Endometrial microvascular endothelial cells (primary cell): ENCODE measurements around the gene SLC26A2. TPM values are rescaled to one million over a fixed set of nuclear protein-coding genes. Genes with fewer than 3 reads are reported as not detected.

Experiments used
- in situ Hi-C: cut with HindIII; loops from 2 replicates; pipeline ENCODE4 v1.10.0; 2017; ENCODE audit warnings: low sequenced_read_pairs, low pct_unique_long_range_greater_than_20kb; ENCODE audit errors: inconsistent ontology term
- total RNA-seq: library from RNA; depleted of rRNA; stranded (reverse); fragments of >200 nt; gene quantifications from one replicate; pipeline ENCODE4 v1.2.3, GENCODE V29; 2015; ENCODE audit errors: inconsistent ontology term

The SLC26A2 gene
- total RNA-seq, 1 donor from 2014 or later: 35.8 TPM

GRCh38 chr5:149995385-149996204 lies 35.0 kb downstream of the SLC26A2 start:
- in situ Hi-C loops: no loop called here

DNA sequence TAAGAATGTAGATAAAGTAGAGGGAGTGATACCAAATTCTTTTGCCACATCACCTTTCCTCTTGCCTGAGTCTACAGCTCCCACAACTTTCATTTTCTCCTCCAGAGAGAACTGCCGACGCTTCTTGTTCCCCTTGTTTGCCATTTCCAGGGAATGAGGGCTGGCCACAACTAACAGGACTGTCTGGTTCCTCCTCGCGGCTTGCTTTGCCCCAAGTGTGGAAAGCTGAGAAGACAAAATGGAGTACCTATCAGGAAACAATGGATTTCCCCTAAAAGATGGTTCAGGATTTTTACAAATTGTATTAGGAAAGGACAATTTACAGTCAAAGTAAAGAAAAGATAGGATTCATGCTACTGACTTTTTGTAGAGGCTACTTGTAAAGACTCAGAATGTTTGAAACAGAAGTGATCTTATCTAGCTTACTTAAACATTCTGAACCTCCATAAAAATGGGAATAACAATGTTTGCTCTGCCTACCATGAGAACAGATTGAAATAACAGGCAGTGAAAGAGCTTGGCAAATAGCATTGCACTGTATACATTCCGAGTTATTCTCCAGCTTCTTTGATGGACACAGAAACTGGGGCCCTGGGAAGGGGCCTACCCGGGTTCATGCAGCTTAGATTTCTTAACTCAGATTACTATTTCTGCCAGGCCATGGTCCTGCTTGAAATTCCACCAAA lies 35.8 kb downstream of the SLC26A2 start:
- in situ Hi-C loops: no loop called here

GRCh38 chr5:149998281-149998680 lies 37.7 kb downstream of the SLC26A2 start:
- in situ Hi-C loops: no loop called here

- in situ Hi-C loops: no loop called here
Observed at GRCh38 chr5:149999359-149999758, 38.8 kb downstream of the SLC26A2 start.

GRCh38 chr5:149999866-150000255 lies 39.3 kb downstream of the SLC26A2 start:
- in situ Hi-C loops: no loop called here

DNA sequence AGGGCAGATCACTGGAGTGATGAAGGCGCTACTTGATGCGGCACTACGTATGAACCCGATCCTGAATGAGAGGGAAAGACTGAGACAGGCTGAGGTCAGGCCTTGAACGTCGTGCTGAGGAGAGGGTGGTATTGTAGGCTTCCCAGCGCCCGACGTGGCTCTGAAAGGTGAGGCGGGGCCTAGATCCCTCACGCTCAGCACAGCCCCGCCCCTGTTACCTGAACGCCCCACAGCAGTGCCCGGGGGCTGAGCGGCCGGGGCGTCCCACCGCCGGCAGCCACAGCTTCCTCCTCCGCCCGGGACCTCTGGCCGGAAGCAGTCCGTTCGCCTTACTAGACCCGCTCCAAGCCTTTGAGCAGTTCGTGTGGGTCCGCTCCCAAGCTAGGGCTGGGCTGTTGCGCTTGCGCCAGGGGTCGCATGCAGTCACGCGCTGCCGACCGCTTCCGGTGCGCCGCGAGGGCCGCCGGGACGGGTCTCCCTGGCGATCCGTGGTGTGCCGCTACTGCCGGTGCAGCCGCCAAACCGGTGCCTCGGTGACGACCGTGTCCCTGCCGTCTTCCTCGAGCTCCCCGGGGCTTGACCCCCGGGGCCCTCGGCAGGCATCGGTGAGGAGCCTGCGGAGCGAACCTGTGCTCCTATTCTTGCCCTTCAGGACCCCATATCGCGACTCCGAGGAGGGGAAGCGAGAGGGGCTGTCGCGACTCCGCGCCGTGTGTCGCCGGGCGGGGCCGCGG lies 39.9 kb downstream of the SLC26A2 start, which contains the start of the genes HMGXB3 and TIGD6:
Gene HMGXB3 (plus strand): TSS at position 484 of the 734 bp plus-strand sequence. CDS start 4,114 bp downstream, outside the sequence.
Gene TIGD6 (minus strand): TSS at position 399 of the 734 bp plus-strand sequence. CDS start 4,306 bp downstream, outside the sequence.
- in situ Hi-C loops: no loop called here

- in situ Hi-C loops: no loop called here
Observed at GRCh38 chr5:150000990-150001659, 40.6 kb downstream of the SLC26A2 start.

GRCh38 chr5:150001660-150002486 lies 41.3 kb downstream of the SLC26A2 start:
- in situ Hi-C loops: no loop called here

DNA sequence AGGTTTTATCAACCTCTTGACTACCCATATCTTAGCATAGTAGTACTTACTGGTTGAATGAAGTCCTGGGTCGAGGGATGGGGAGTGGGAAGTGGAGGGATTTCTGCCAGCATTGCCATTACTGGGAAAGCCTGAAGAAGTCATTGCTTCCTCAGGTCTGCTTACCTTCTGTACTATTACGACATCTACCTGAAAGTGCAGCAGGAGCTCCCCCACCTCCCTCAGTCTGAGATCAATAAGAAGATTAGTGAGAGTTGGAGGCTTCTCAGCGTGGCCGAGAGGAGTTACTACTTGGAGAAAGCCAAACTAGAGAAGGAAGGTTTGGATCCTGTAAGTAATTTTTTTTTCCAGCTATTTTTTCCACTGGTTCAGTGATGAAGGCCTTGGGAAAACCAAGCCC lies 45.8 kb downstream of the SLC26A2 start:
- in situ Hi-C loops: no loop called here

DNA sequence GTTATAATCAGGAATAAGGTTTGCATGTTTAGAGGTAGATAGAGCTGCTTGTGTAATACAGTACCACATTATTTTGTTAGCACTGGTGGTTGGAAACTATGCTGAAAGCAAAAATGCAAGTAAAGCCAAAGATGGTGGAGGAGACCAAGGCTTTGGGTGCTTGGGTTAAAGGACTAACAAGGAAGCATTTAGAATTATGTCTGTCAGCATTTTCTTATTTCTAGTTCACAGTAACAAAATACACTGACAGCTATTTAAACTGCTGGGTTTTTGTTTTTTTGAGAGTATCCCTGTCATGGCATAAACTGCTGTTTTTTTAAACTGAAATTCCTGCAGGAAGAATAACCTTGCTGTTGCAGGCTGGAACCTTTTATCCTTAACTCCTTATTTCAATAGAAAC lies 46.5 kb downstream of the SLC26A2 start:
- in situ Hi-C loops: no loop called here

DNA sequence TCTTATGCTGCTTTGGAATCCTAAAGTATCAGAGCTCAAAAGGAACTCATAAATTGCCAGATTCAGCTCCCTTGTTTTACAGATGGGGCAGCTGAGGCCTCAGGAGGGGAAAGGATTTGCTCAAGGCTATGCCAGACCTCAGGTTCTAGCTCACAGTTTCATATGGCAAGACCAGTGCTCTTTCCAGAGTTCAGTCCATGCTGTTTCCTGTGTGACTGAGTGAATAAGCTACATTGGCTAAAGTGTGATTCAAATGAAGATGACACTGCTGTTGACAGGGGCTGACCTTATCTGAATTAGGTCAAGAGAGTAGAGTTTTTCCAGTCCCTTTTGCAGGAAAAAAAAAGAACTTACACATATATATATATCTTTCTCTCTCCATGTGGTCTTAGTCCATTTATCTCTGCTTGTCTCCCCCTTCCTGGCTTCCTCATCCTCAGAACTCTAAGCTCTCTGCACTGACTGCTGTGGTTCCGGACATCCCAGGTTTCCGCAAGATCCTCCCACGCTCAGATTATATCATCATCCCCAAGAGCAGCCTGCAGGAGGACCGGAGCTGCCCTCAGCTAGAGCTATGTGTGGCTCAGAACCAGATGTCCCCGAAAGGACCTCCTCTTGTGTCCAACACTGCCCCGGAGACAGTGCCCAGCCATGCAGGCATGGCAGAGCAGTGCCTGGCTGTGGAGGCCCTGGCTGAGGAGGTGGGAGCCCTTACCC lies 49.3 kb downstream of the SLC26A2 start:
- in situ Hi-C loops: no loop called here

DNA sequence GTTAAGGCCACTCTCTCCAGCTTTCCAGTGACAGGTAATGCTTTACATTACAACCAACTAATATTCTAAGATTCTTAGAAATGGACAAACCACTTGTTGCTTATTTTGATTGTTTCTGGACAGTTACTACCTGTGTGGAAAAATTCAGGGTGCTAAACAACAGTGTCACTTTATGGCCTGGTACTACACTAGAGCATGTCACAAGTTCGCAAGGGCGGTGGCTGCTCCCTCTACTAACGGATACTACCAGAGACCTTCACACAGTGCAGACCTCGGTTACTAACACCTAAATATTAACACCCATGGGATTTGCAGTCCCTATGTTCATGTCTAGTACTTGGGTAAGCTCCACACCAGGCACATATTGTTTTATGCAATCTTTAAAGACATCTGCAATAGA lies 53.4 kb downstream of the SLC26A2 start:
- in situ Hi-C loops: no loop called here

DNA sequence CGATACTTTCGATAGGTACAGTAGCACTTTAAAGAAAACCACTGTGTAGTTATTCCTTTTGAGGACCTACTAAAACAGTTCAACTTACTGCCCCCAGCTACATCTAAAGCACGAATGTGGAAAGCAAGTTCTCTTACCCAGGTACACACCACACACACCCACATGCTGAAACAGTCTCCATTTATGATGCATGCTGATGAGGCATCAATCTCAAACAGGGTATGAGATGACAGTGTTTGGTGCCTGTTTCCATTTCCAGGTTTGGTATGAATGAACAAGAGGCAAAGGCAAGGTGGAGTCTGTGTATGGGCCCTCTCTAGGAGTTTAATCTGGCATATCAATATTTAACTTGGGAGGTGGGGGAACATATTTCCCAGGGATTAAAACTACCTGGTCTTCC lies 53.9 kb downstream of the SLC26A2 start:
- in situ Hi-C loops: no loop called here

DNA sequence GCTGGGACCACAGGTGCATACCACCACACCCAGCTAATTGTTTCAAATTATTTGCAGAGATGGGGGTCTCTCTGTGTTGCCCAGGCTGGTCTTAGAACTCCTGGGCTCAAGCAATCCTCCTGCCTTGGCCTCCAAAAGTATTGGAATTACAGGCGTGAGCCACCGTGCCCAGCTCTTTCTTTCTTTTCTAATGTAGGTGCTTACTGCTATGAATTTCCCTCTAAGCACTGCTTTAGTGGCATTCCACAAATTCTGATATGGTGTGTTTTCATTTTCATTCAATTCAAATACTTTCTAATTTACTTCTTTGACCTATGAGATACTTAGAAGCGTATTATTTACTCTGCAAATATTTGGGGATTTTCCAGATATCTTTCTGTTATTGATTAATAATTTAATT lies 54.9 kb downstream of the SLC26A2 start:
- in situ Hi-C loops: no loop called here

DNA sequence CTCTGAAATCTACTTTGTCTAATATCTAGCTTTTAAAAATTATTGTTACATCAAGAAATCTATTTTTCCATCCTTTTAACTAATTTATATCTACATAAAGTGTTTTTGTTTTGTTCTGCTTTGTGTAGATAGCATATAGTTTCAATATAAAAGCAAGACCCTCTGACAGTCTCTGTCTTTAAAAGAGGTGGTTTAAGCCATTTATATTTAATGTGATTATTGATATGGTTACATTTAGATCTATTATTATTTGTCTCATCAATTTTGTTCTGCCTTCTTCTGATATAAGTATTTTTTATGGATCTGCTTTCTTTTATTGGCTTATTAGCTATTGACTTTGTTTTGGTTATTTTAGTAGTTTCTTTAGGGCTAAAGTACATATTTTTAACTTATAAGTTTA lies 56.0 kb downstream of the SLC26A2 start:
- in situ Hi-C loops: no loop called here

- in situ Hi-C loops: no loop called here
Observed at GRCh38 chr5:150017226-150018005, 56.9 kb downstream of the SLC26A2 start.

GRCh38 chr5:150020249-150020648 lies 59.7 kb downstream of the SLC26A2 start:
- in situ Hi-C loops: no loop called here
